Bronchial smooth muscle cell (primary cell): Measurements from ENCODE around the gene IL10RA. TPM values are rescaled to one million over a fixed set of nuclear protein-coding genes. Genes with fewer than 3 reads are reported as not detected.

ENCODE experiments used
- total RNA-seq: library from RNA; depleted of rRNA; stranded (reverse); fragments of >200 nt; gene quantifications from 2 replicates; pipeline ENCODE4 v1.2.1, GENCODE V29; 2014

The IL10RA gene
- 0.26 TPM in 1 of 2 replicates, not detected in the other for total RNA-seq

DNA sequence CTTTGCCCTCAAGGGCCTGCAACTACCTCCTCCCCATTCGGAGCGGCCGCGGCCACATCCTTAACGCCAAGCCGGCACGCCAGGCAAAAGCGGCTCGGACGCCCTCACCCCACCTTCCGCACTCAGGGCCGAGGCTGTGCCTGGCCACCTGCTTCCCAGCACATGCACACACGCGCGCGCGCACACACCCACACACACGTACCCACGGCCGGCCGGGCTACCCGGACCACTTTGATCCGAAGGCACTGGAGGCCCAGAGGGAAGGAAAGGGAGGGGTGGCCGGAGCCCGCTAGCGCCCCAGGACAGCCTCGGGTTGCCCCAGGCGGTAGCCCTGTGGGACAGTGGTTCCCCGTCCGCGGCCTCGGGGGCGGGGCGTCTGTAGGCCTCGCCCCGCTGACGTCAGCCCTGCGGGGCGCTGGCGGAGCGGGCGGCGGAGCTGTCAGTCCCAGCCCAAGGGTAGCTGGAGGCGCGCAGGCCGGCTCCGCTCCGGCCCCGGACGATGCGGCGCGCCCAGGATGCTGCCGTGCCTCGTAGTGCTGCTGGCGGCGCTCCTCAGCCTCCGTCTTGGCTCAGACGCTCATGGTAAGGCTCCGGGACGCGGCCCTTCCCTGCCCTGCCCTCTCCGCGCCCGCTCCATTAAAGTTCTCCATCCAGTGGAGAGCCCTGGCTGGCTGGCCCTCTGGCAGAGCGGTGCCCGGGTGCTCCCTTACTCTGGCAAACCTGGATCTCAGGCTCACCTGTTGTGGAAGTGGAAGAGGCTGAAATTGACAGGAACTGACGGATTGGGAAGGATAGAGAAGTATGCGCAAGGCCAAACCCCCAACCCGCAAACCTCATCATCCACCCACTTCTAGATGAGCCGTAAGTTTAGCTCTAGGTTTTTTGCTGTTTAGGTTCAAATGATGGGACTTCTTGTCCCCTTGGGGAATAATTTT is at the start of gene IL10RA:
IL10RA (plus strand) TSS at position 442 of the 935 bp plus-strand sequence; CDS start at position 516, 74 bp downstream.

Other genes with a start within 250 kb of the IL10RA start
- under 0.01 TPM in 2 replicates for gene DSCAML1, start 189.2 kb upstream of the IL10RA start, total RNA-seq
- 0.09 and 0.16 TPM in 2 replicates for gene FXYD2, start 161.7 kb upstream of the IL10RA start, total RNA-seq
- 0.32 and 2.1 TPM in 2 replicates for gene FXYD6, start 109.7 kb upstream of the IL10RA start, total RNA-seq
- gene TMPRSS13, start 57.0 kb upstream of the IL10RA start, total RNA-seq, result not detected in 2 replicates
- 0.17 TPM in 1 of 2 replicates, not detected in the other for gene TMPRSS4, start 90.7 kb downstream of the IL10RA start, total RNA-seq
- not detected in 2 replicates for gene SMIM35, start 100.6 kb downstream of the IL10RA start, total RNA-seq
- under 0.01 and 0.43 TPM in 2 replicates for gene SCN4B, start 166.4 kb downstream of the IL10RA start, total RNA-seq
- gene SCN2B, start 190.2 kb downstream of the IL10RA start, total RNA-seq, result 0.16 and 0.43 TPM in 2 replicates
- gene JAML, start 238.6 kb downstream of the IL10RA start, total RNA-seq, result not detected in 2 replicates